Stomach (tissue), 9 donors: ENCODE measurements around the gene FSTL3. TPM values are rescaled to one million over a fixed set of nuclear protein-coding genes. Genes with fewer than 3 reads are reported as not detected.

Source experiments
- DNase-seq, 2 donors: peaks; one replicate each; pipeline versions ENCODE4 v3.0.0 to v3.0.0-alpha.2; 2013 to 2019
- H3K27ac ChIP-seq, 5 donors: fragments of 200-600 bp in 4 of 5; sonication (generic) in 4 of 5; one replicate each; pipeline ENCODE4 v1.5.1; 2013 to 2019; ENCODE audit warnings: mild to moderate bottlenecking in 1 of 5, moderate library complexity in 1 of 5
- H3K27me3 ChIP-seq, 3 donors: fragments of 200-600 bp; sonication (generic); one replicate each; pipeline ENCODE4 v1.5.1; 2017 to 2019; ENCODE audit warnings: mixed run types in 1 of 3
- H3K36me3 ChIP-seq, 4 donors: fragments of 200-600 bp; sonication (generic); 1 replicate in 3 of 4; 2 replicates in 1 of 4; pipeline ENCODE4 v1.5.1; 2016 to 2019
- H3K4me1 ChIP-seq, 4 donors: fragments of 200-600 bp; sonication (generic); one replicate each; pipeline ENCODE4 v1.5.1; 2016 to 2019
- H3K4me3 ChIP-seq, 4 donors: fragments of 200-600 bp; sonication (generic) in 3 of 4; one replicate each; pipeline ENCODE4 v1.5.1; 2016 to 2019; ENCODE audit warnings: mild to moderate bottlenecking in 1 of 4
- H3K9me3 ChIP-seq, 4 donors: fragments of 200-600 bp; sonication (generic); one replicate each; pipeline ENCODE4 v1.5.1; 2016 to 2019
- CTCF ChIP-seq, 7 experiments: fragments of 450-650 bp in 4 of 7; fragments of 200-600 bp in 3 of 7; sonication (generic) in 3 of 7; IDR thresholded peaks; one replicate each; pipeline ENCODE4 v1.5.1; 2016 to 2019; ENCODE audit warnings: antibody characterized with exemption in 7 of 7, control low read depth in 2 of 7, mild to moderate bottlenecking in 1 of 7
- EP300 ChIP-seq: sonication (generic); formaldehyde crosslinking; IDR thresholded peaks from one replicate; pipeline ENCODE4 v1.6.1; 2017; ENCODE audit warnings: antibody characterized with exemption
- POLR2A ChIP-seq, 4 donors: fragments of 450-650 bp; IDR thresholded peaks; one replicate each; pipeline ENCODE4 v1.6.1; 2016; ENCODE audit warnings: antibody characterized with exemption in 4 of 4, control low read depth in 2 of 4, mild to moderate bottlenecking in 1 of 4, moderate library complexity in 1 of 4
- POLR2AphosphoS5 ChIP-seq, 3 donors: sonication (generic); formaldehyde crosslinking; IDR thresholded peaks; one replicate each; pipeline ENCODE4 v1.6.1; 2016; ENCODE audit warnings: antibody characterized with exemption in 3 of 3
- WGBS, 5 donors: extraction: QIAGEN DNeasy Blood & Tissue Kit in 3 of 5; methylation state at CpG; one replicate each; pipeline versions ENCODE4 v1.1.5 to v1.1.7; 2013 to 2018; 5-methylcytosine and 5-hydroxymethylcytosine counted together
- intact Hi-C: fragments of 100-400 bp; cut with DNase I; formaldehyde crosslinking; loops from one replicate; pipeline ENCODE4 v1.15.1; 2023; ENCODE audit warnings: low total_unique reads
- polyA plus RNA-seq, 3 donors: library from polyadenylated mRNA; stranded (reverse); fragments of 200-250 nt; gene quantifications; one replicate each; pipeline ENCODE4 v1.2.3, GENCODE V29; 2013
- total RNA-seq, 5 donors: library from RNA; depleted of rRNA; stranded (reverse); fragments of >200 nt; gene quantifications; one replicate each; pipeline versions ENCODE4 v1.1.0 to v1.2.3, GENCODE V29; 2014 to 2016
- donor health status: healthy with polysubstance abuse.
- donor health status: Bipolar disorder and iron deficiency.
- donor health status: healthy.

The FSTL3 gene
- total and polyA plus RNA-seq, 8 donors, result 12.3 to 136 (median 28.3) TPM

- WGBS, 5 donors, result 52 to 69% (median 64%) methylated on average over 18 to 38 of the region's 38 CpGs
- H3K4me3 ChIP-seq, result no peak overlapping the region
- peaks cover 0 to 42% (median 11%) of the 10 kb centered on the region in 3 donors for H3K27me3 ChIP-seq
- DNase-seq, result no peak
- H3K9me3 ChIP-seq, result no peaks in the 10 kb centered on the region
- peak overlapping the region in 4 of 5 donors; percentile 13 to 98 (median 82) for H3K27ac ChIP-seq
- intact Hi-C loops, result no loop called here
- peaks cover 28 to 40% (median 39%) of the 10 kb centered on the region in 4 donors for H3K4me1 ChIP-seq
- TF ChIP-seq EP300 (no peak), POLR2AphosphoS5 (IDR thresholded peaks at IDR 0.05) (no peak), POLR2A (IDR thresholded peaks at IDR 0.05) (no peak), CTCF (IDR thresholded peaks at IDR 0.05) (no peak)
- no peaks in the 10 kb centered on the region for H3K36me3 ChIP-seq
These were observed 1.7 kb upstream of the FSTL3 start for GRCh38 chr19:674282-675151.

- WGBS, 5 donors, result 6 to 12% (median 8%) methylated on average over 21 to 31 of the region's 31 CpGs
- H3K36me3 ChIP-seq, result no peaks in the 10 kb centered on the region
These were observed 219 bp upstream of the FSTL3 start for GRCh38 chr19:676007-676338.

GRCh38 chr19:677201-677600, 1.0 kb downstream of the FSTL3 start:
- peak; percentile 43 to 87 for DNase-seq
- peak overlapping the region; percentile 55 to 98 (median 85) for H3K27ac ChIP-seq
- H3K4me1 ChIP-seq, result peaks cover 31 to 54% (median 48%) of the 10 kb centered on the region in 4 donors
- H3K27me3 ChIP-seq, result peaks cover 0 to 42% (median 11%) of the 10 kb centered on the region in 3 donors
- TF ChIP-seq POLR2A (IDR thresholded peaks at IDR 0.05), result no peak
- peak; percentile 24 to 53 (median 24) for TF ChIP-seq POLR2AphosphoS5 (IDR thresholded peaks at IDR 0.05)
- no peaks in the 10 kb centered on the region for H3K9me3 ChIP-seq
- 1 to 10% (median 7%) methylated on average over 8 to 15 of the region's 15 CpGs for WGBS, 5 donors
- intact Hi-C loops, result no loop called here
- H3K4me3 ChIP-seq, result peak overlapping the region; percentile 48 to 59 (median 54)
- H3K36me3 ChIP-seq, result peaks cover 0 to 9% (median 1%) of the 10 kb centered on the region in 4 donors

More at GRCh38 chr19:676007-676338, 219 bp upstream of the FSTL3 start:
- Histone ChIP-seq H3K27me3 (peaks cover 0 to 42% (median 11%) of the 10 kb centered on the region in 3 donors), H3K9me3 (no peaks in the 10 kb centered on the region), H3K4me3 (peak overlapping the region; percentile 48 to 59 (median 54)), H3K27ac (peak overlapping the region in 4 of 5 donors; percentile 54 to 98 (median 82)), H3K4me1 (peaks cover 31 to 48% (median 45%) of the 10 kb centered on the region in 4 donors)
- intact Hi-C loops, result no loop called here
- no peak for DNase-seq
- TF ChIP-seq EP300, result no peak
- TF ChIP-seq POLR2AphosphoS5 (IDR thresholded peaks at IDR 0.05), result no peak
- no peak for TF ChIP-seq CTCF (IDR thresholded peaks at IDR 0.05)
- TF ChIP-seq POLR2A (IDR thresholded peaks at IDR 0.05), result no peak

- WGBS, 5 donors, result 36 to 49% (median 40%) methylated on average over 8 to 22 of the region's 22 CpGs
- Histone ChIP-seq H3K9me3 (no peaks in the 10 kb centered on the region), H3K4me1 (peaks cover 31 to 54% (median 48%) of the 10 kb centered on the region in 4 donors), H3K36me3 (peaks cover 0 to 9% (median 1%) of the 10 kb centered on the region in 4 donors), H3K4me3 (peak overlapping the region; percentile 48 to 59 (median 54)), H3K27ac (peak overlapping the region; percentile 55 to 98 (median 85)), H3K27me3 (peaks cover 0 to 42% (median 11%) of the 10 kb centered on the region in 3 donors)
- DNase-seq, result peak in 1 of 2 donors; percentile 46
- TF ChIP-seq POLR2AphosphoS5 (IDR thresholded peaks at IDR 0.05) (no peak), EP300 (no peak), POLR2A (IDR thresholded peaks at IDR 0.05) (no peak), CTCF (IDR thresholded peaks at IDR 0.05) (no peak)
- intact Hi-C loops, result no loop called here
These were observed 1.6 kb downstream of the FSTL3 start for GRCh38 chr19:677601-678436.
